ENCODE measurements around the gene PHLPP2.
A peak's percentile ranks its signal among the peaks of the same experiment; 100 is the strongest.
"Not testable (repeated sequence)": the region's sequence is repeated elsewhere in the genome, so short reads cannot be mapped to it uniquely, and the experiment has no call there.

Gene PHLPP2

GRCh38 chr16:71722801-71723536 is 1.5 kb downstream of the PHLPP2 start:
- DNase-seq (ENCODE audit: low read depth in 4 of 4, low spot score in 1 of 4): peak; percentile 26 to 49 (median 32)

DNA sequence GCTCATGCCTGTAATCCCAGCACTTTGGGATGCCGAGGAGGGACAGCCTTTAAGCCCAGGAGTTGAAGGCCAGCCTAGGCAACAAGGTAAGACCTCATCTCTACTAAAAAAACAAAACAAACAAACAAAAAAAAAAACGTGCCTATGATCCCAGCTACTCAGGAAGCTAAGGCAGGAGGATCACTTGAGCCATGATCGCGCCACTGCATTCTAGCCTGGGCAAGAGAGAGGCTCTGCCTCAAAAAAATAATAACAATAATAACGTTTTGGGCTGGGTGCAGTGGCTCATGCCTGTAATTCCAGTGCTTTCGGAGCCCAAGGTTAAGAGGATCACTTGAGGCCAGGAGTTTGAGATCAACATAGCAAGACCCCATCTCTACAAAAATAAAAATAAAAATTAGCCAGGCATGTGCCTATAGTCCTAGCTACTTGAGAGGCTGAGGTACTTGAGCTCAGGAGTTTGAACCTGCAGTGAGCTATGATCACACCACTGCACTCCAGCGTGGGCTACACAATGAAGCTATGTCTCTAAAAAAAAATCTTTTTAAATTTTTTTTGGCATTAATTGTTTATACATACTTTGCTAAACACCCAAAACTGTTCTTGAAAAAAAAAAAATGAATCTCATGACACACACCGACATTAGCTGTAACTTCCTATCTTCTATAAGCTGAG is 3.3 kb downstream of the PHLPP2 start:
- no peak for DNase-seq (ENCODE audit: low read depth in 4 of 4, low spot score in 1 of 4)

DNA sequence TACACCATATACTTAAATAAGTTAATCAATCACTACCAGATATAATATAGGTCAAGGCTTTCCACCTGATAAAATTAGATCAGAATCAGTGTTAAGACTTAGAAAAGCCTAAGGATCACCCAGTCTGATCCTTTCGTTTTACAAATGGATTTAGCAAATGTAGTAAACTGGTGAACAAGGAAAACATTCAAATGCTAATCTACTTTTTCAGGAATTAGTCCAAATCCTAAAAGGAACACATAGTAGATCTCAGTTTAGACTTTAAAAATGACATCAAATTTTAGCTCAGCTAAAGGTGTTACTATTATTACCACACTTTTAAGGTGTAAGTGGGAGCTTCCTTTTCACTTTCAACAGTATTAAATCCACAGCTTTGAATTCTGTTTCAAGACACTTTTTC is 12.0 kb downstream of the PHLPP2 start:
- no peak for DNase-seq (ENCODE audit: low read depth in 4 of 4, low spot score in 1 of 4)

GRCh38 chr16:71711789-71712188 is 12.7 kb downstream of the PHLPP2 start:
- no peak for DNase-seq (ENCODE audit: low read depth in 4 of 4, low spot score in 1 of 4)

DNA sequence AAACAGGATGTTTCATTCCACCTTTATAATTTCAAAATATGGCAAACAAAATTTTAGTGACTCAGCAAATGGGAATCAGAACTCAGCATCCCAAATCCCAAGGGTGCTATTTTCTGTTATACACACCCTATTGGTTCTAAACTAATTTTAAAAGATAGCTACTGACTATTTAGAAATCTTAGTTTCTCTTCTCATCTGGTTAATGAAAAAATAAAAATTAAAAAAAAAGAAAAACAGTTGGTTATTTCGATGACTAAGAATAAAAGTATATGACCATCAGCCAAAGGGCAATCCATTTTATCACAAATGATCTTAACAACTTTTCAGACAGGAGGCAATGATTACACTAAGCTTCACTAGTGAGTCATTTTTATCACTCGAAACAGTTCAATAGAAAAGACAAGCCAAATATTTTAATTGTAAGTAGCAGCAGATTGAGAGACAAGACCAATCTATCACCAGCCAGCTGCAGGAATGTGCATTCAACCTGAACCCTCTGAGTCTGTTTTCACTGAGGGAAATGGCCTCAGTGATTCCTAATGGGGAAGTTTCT is 15.2 kb downstream of the PHLPP2 start:
- no peak for DNase-seq (ENCODE audit: low read depth in 4 of 4, low spot score in 1 of 4)

GRCh38 chr16:71708696-71709095 is 15.8 kb downstream of the PHLPP2 start:
- no peak for DNase-seq (ENCODE audit: low read depth in 4 of 4, low spot score in 1 of 4)

GRCh38 chr16:71707199-71707598 is 17.3 kb downstream of the PHLPP2 start:
- no peak for DNase-seq (ENCODE audit: low read depth in 4 of 4, low spot score in 1 of 4)

DNA sequence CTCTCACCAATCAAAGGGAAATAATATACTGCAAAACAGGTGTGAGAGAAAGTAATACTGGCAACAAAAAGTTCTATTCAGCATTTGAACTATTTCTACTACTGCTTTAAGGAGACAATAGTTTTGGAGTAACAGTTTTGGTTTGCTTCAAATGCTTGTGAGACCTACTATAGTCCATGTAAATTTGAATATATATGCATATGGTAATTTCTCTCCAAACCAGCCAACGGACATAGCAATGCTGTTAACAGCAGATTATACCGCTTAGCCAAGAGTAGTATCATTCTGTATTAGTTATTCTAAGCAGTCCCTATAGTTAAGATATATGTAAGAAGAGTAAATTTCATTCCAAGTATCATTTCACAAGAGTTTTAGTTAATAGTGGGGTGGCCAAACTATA is 18.5 kb downstream of the PHLPP2 start:
- no peak for DNase-seq (ENCODE audit: low read depth in 4 of 4, low spot score in 1 of 4)

DNA sequence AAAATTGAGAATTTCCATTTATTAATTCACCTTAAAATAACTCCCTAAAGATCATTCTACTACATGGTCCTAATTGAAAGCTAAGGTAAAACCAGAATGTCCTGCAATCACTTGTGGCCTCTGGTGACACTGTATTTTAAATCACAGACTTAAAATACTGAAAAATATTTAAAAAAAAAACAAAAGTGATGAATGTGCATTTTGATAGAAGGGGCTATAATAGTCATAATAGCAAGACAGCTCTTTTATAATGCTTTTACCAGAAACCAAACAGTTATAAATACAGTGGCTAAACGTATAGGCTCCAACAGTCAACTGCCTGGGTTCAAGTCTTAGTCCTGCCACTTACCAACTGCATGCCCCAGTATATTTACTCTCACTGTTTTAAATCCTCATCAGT is 21.2 kb downstream of the PHLPP2 start:
- DNase-seq (ENCODE audit: low read depth in 4 of 4, low spot score in 1 of 4): no peak

GRCh38 chr16:71700831-71701230 is 23.7 kb downstream of the PHLPP2 start:
- no peak for DNase-seq (ENCODE audit: low read depth in 4 of 4, low spot score in 1 of 4)

GRCh38 chr16:71698491-71698890 is 26.0 kb downstream of the PHLPP2 start:
- no peak for DNase-seq (ENCODE audit: low read depth in 4 of 4, low spot score in 1 of 4)

- DNase-seq (ENCODE audit: low read depth in 4 of 4, low spot score in 1 of 4): no peak
Measured at GRCh38 chr16:71693164-71693563, 31.3 kb downstream of the PHLPP2 start.

GRCh38 chr16:71689901-71690300 is 34.6 kb downstream of the PHLPP2 start:
- no peak for DNase-seq (ENCODE audit: low read depth in 4 of 4, low spot score in 1 of 4)

DNA sequence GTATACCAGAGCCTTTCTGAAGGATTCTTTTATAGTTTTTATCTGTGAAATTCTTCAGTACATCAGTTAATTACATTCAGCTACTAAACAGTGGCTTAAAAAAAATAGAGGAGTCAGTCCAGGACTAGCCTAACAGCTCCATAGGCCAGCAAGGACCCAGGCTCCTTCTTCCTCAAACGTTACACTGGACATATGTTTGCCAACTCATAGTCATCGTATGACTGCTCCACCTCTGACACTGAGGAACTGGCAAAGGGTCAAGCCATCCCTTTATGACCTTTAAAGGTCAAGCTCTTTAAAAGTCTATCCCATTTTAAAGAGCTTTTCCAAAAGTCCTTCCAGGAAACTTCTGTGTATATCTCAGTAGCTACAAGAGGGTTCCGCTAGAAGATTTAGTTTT is 36.6 kb downstream of the PHLPP2 start:
- no peak for DNase-seq (ENCODE audit: low read depth in 4 of 4, low spot score in 1 of 4)

DNA sequence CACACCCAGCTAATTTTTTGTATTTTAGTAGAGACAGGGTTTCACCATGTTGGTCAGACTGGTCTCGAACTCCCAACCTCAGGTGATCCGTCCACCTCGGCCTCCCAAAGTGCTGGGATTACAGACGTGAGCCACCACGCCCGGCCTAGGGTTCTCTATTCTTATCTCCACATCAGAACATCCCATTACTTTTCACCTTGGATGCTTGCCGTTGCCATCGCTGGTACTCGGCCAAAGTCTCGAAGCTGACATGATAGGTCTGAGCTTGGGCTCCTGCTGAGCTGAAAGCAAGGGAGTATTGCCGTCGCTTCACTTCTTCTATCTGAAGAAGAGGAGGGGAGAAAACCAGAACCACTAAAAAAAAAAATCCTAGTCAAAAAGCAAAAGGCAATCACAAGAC is 40.2 kb downstream of the PHLPP2 start:
- DNase-seq (ENCODE audit: low read depth in 4 of 4, low spot score in 1 of 4): not testable (repeated sequence)

- no peak for DNase-seq (ENCODE audit: low read depth in 4 of 4, low spot score in 1 of 4)
Measured at GRCh38 chr16:71681360-71681759, 43.1 kb downstream of the PHLPP2 start.

DNA sequence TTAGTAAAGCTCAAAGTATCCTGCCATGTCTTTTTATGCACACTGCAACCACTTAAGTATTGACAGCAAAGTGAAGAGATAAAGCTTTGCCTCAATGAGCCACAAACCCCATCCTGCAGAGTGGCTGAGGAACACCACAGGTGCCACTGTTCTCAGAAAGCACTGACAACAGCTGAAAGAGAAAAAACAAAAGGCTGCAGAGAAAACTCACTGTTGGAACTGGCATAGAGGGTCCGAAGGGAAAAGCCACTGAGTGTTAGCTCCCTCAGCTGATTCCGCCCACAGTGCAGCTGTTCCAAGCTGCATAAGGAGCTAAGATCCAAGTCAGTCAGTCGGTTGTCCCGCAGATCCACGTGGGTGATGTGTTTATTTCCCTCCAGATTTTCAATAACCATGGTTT is 48.3 kb downstream of the PHLPP2 start:
- no peak for DNase-seq (ENCODE audit: low read depth in 4 of 4, low spot score in 1 of 4)

GRCh38 chr16:71675380-71675779 is 49.1 kb downstream of the PHLPP2 start:
- DNase-seq (ENCODE audit: low read depth in 4 of 4, low spot score in 1 of 4): no peak

DNA sequence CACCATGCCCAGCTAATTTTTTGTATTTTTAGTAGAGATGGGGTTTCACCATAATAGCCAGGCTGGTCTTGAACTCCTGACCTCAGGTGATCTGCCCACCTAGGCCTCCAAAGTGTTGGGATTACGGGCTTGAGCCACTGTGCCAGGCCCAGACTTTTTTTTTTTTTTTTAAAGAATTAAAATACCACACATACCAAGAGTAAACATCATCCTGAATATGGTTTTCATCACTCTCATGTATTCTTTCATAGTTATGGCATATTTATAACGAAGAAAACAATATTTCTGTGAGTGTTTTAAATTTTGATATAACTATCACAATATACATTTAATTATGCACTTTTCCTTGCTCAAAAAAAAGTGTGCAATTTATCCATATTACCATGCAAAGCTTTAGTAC is 50.3 kb downstream of the PHLPP2 start:
- DNase-seq (ENCODE audit: low read depth in 4 of 4, low spot score in 1 of 4): no peak

DNA sequence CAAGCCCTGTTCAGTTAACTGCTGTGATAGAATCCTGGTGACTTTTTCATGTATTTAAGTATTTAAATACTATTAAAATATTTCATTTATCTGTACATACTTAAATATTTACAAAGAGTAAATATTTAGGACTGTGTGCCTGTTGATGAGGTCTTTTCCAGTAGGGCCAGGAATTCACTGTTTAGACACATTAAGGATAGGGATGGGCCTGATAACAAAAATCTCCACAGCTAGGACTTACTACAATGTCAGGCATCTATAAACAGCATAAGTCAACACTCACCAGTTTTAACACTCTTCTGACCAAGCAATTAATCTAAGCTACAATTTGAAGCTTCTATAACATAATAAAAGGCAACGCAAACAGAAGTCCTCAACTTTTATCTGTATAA is 50.9 kb downstream of the PHLPP2 start:
- no peak for DNase-seq (ENCODE audit: low read depth in 4 of 4, low spot score in 1 of 4)

DNA sequence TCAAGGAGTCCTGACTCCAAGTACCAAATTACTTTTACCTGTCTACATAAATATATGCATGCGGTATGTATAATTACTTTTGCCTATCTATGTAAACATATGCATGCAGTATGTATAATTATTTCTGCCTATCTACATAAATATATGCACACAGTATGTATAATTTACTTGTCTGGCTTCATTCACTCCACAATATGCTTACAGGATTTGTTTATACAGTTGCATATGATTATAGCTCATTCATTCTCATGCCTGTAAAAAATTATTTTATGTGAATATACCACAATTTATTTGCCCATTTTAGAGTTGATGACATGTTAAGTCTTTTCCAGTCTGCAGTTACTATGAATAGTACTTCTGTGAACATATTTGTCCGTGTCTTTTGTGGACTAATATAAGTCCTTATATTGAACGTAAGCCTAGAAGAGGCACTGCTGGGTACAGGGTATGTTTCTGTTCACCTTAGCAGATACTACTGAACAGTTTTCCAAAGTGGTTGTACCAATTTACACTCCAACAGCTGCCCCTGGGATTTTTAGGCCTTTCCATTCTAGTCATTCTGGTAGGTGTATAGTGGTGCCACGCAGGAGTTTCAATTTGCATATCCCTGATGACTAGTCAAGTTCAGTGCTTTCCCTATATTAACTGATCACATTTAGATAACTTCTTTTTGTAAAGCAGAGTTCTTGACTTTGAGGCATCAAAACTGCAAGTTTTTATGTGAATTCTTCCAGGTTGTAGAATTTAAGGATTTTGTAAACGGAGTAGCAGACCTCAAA is 51.5 kb downstream of the PHLPP2 start:
- no peak for DNase-seq (ENCODE audit: low read depth in 4 of 4, low spot score in 1 of 4)

GRCh38 chr16:71672125-71672524 is 52.4 kb downstream of the PHLPP2 start:
- DNase-seq (ENCODE audit: low read depth in 4 of 4, low spot score in 1 of 4): no peak

All from stimulated activated CD4-positive, alpha-beta T cell treated with anti-CD3 and anti-CD28 coated beads, Interleukin-1b, Interleukin-23, amount 100 ng/mL, for 24 hours (primary cell).